GM21737 (cell line): Measurements from ENCODE around the gene MAFG.

ENCODE experiments used
- ATAC-seq: cut with Tn5 transposase; IDR thresholded peaks from one replicate; pipeline ENCODE4 v1.9.1; 2021; ENCODE audit warnings: mild to moderate bottlenecking, moderate library complexity; ENCODE audit not compliant: unreplicated experiment

MAFG gene

DNA sequence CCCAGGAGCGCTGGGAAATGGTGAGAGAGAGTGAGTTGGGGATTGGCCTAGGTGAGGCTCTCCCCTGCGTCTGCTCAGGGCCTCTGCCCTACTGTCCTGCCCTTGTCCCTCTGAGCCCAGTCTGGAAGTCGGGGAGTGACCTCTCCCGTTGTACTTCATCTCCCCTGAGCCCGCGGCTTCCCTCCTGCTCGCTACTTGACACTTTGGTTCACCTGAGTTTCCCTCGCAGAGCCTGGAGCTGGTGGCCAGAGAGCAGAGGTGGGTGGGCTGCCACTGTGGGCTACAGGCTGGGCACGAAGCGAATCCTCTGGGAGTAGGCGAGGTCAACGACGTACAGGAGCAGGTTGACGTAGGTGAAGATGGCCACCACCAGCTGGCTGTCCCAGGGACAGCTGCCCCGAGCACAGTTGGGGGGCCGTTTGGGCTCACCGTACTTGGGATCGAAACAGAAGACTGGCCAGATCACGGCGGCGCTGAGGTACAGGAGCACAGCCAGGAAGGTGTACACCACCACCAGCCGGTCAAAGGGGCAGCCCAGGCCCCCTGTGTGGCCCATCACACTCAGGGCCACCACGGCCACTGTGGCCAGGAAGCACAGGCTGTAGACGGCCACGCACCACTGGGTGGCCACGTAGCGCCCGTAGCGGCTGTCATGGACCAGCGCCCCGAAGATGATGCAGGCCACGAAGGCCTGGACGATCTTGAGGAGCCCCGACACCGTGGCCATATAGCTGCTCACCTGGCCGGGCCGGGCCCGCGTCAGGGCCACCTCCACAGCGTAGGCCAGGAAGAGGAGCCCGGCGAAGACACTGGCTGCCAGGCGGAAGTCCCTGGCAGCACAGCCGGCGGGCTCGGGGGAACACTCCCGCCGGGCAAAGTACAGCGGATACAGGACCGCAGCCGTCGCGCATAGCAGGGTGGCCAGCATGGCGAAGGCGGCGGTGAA lies 13.3 kb upstream of the MAFG start:
- no peak for ATAC-seq

DNA sequence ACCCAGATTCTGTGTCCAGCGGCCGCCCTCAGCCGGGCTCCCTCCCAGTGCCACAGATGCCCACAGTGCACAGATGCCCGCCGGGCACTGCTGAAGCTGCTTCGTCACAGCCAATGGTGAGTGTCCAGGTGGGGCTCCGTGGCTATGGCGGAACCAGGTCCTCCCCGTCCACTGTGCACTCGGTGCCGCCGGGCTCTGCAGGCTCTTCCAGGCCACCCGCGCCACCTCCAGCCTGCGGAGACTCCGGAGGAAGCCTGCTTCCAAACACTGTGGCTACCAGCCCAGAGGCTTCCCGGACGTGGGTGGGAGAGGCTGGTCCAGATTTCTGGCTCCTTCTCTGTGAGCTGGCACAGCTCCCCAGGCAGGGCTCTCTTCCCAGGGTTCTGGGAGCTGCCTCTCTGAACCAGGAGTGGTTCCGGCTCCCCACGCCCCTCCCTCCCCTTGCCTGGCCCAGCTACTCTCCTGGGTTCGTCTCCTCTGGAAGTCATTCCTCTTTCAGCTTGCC lies 12.4 kb upstream of the MAFG start:
- no peak for ATAC-seq

GRCh38 chr17:81939218-81939617 lies 11.7 kb upstream of the MAFG start:
- ATAC-seq, result no peak

- ATAC-seq, result no peak
Measured at GRCh38 chr17:81935709-81936084, 8.2 kb upstream of the MAFG start.

DNA sequence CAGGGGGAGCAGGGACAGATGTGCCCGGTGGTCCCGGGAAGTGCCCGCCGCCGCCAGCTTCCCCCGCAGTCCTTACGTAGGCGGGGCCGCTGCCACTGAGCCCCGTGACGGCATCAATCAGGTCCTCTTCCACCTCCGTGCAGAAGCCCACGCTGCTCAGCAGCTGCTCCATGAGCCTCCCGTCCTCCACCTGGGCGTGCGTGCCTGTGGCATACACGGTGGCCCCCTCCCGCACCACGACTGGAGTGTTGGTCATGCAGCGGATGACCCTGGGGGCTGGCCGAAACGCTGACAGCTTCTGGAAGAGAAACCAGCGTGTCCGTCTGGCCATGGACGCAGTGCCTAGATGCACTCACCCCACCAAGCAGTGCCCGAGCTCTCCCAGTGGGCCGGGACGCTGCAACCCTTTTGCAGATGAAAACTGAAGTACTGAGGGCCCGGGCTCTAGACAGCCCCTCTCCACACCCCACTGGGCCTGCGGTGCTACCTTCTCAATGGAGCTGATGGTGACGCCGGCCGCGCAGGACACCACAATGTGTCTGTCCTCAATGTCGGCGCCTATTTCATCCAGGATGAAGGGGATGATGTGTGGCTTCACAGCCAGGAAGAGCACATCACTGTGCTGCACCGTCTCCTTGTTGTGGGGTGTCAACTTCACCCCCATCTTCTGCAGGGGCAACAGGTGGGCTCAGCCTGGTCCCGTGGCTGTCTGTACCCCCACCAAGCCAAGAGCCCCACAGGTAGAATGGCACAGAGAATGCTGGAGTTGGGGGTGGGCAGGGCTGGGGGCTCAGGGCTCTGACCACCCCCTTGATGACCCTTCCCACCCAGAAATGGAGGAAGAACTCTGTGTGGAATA lies 7.5 kb upstream of the MAFG start:
- ATAC-seq, result no peak

GRCh38 chr17:81934098-81934757 lies 6.7 kb upstream of the MAFG start:
- ATAC-seq, result no peak

- ATAC-seq, result no peak
Measured at GRCh38 chr17:81933178-81933699, 5.7 kb upstream of the MAFG start.

DNA sequence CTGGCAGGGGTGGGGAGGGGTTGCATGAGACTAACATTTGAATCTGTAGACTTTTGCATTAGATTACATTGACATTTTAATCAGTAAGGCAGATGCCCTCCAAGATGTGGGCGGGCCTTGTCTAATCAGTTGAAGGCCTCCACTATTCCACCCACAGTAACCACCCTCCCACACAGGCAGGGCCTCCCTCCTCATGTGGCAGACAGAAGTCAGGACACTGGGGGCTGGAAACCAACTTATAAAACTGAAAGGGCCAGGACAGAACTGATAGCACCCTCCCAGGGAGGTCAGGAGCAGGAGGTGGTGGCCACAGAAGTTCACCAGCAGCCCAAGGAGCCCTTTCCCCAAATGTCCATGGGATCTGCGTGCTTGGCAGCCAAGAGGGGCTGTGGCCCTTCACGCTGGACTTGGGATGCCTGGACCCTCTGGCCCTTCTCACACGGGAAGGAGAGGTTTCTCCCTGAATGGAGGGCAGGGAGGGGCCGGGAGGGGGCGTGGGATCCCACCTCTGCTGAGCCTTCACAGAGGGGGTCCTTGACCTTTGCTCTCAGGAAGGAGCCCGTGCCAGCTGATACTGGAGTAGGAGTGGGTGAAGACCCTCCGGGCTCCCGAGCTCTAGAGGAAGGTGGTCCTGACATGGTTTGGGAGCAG lies 4.9 kb upstream of the MAFG start:
- ATAC-seq, result no peak

DNA sequence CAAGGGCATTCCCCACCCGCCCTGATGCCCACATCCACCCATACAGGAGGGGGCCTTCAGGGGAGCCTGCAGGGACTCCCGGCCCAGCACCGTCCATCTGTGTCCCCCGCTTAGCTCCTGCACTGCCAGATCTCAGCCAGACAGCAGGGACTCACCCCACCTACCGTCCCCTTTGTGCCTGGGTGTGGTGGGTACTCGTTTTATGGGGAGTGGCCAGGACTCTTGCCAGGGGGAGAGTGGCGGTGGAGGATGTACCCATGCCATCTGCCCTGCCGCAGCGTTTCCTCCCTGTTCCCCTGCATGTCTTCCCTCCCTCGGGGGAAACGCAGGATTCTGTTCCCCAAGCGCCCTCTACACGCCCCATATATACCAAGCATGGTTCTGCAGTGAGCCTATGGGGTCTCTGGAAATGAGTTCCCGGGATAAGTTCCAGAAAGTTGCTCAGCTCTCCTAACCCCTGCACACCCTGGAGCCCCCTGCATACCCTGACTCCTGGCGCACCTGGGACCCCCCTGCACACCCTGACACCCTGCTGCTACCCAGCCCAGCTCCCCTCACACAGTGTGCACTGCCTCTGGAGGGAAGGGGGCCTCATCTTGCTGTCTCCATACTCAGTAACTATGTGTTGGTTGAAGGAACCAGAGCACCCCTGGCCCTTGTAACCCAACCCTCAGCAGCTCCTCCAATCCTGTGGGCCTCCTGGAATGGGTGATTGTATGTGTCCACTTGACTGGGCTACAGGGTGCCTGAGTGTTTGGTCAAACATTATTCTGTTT lies 4.2 kb upstream of the MAFG start:
- ATAC-seq, result no peak

DNA sequence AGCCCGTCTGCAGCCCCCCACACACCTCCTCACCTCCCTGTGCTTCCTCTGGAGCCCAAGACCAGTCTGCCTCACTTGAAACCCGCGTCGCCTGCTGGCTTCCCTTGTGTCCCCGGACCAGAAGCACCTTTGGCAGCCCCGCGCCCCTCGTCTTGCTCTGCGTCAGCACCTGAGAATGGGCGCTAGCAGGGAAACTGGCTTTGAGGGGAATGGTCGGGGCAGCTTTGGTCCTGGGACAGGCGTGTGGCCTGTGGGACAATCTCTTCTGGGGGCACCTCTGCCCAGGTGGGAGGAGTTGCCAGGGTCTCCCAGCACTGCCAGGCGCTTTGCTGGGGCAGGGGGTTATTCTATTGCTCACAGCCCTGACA lies 3.6 kb upstream of the MAFG start:
- no peak for ATAC-seq

GRCh38 chr17:81930142-81931125 lies 2.9 kb upstream of the MAFG start:
- ATAC-seq, result no peak

DNA sequence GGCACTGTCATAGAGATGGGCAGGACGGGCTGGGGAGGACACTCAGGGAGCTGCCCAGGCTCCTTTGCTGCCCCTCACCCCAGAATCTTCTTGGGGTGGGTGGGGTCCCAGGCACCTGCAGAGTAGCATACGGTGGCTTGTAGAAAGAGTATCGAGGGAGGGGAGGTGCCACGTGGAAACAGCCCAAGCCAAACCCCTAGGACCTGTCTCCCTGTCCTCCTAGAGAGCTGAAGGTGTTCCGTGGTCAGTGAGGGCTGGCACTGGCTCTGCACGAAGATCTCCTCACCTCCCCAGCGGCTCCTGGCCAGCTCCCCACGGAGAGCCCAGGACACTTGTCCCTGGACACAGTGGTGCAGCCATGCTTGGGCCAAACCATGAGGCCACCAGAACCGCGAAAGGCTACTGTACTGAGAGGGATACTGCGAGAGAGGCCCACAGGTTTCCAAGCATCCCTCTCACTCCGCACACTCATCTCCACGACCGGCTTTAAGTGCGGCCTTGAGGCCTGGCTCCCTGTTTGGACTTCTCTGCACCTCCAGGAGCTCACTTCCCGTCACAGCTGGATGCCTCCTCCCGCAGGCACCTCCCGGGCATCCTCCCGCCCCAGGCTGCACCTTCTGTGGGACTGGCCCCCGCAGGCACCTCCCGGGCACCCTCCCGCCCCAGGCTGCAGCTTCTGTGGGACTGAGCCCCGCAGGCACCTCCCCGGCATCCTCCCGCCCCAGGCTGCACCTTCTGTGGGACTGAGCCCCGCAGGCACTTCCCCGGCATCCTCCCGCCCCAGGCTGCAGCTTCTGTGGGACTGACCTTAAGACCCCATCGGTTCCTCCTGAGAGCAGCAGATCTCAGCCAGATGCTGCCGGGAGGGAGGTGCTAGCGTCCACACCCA lies 2.0 kb upstream of the MAFG start:
- no peak for ATAC-seq

DNA sequence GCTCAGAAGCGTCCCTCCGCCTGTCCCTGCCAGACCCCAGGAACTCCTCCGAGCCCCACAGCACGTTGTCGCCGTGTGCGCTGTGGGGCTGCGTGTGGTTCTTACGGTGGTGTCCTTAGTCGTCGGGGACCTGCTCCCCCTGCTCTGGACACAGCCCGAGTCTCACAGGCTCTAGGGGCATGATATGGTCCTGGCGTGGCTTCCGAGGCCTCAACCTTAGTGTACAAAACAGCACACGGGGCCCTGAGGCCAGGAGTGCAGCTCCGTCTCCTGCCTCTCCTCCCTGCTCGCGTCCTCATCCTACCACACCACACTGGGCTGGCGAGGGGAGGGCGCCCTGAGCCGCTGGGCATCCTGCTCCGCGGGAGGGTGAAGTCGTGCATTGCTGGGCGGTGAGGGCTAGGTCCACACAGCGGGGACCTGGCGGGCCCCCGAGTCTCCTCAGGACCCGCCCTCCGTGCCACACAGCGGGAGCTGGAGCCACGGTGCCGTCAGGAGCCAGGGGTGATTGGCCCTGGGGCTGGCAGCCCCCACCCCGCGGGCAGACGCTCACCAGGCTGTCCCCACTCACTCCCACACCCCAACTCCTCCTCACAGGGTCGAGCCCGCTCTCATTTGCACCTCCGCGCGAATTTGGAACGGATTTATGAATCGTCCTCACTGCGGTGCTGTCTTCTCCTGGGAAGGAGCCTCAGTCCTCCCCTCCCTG lies 1.2 kb upstream of the MAFG start:
- no peak for ATAC-seq

- ATAC-seq, result no peak
Measured at GRCh38 chr17:81927152-81927652, 333 bp downstream of the MAFG start.

DNA sequence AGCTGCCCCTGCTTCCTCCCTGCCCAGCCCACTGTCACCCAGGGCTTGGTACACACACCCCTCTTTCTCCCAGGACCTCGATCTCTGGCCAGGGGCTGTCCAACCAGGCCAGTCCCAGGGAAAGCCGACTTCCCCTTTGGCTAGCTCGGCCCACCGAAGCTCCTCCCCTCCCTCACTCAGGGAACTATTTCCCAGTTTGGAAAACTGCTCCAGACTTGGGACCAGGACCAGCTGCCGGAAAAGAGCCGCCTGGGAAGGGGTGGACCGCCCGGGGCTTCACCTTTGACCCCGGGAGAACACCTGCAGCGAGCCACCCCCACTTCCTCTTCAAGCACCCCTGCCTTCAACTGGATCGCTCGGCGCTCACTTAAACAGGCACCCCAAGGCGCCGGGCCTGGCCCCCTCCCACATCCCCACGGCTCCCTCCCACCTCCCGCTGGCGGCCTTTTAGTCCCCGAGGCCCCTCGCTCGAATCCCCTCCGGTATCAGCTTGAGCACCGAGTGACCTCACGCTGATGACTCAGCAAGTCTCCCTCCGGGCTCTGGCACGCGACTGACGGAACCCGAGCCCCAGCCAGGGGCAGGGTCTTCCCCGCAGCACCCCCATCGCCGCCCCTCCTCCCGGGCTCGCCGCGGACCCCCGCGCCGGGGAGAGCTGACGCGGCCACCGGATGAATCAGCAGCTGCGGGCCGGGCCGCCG lies 934 bp downstream of the MAFG start:
- no peak for ATAC-seq

DNA sequence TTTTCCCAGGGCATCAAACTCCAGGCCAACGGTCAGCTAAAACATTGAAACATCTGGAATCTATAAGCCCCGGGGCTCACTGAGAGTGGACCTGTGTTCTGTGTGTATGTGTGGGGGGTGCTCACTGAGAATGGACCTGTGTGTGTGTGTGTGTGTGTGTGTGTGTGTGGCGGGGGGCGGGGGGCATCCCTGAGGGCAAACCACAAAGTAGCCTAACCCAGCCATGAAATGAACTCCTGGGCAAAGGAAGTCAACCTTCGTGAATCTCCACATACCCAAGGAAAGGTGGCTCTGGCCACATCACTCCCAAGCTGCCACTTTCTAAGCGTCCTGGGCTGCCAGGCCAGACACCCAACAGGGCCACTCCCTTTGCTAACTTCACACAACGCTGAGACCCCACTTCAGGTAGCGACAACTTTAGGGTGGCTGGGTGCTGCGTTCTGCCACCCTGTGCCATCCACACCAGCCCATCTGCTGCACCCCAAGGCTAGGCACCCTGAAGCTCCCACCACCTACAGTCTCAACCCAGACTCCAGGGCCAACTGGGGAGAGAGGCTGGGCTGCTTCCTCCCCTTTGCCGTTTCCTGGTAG lies 1.6 kb downstream of the MAFG start:
- no peak for ATAC-seq
